Osteoblast (primary cell): ENCODE data around the gene CGGBP1. TPM values are rescaled to one million over a fixed set of nuclear protein-coding genes. Genes with fewer than 3 reads are reported as not detected.
A peak's percentile ranks its signal among the peaks of the same experiment; 100 is the strongest.

ENCODE experiments used
- DNase-seq: peaks from one replicate; pipeline ENCODE4 v3.0.0; 2011; ENCODE audit warnings: low spot score, mixed read lengths; ENCODE audit not compliant: insufficient read length; ENCODE audit errors: missing footprints
- H2AFZ ChIP-seq: 2 replicates; pipeline ENCODE4 v1.6.0; 2011; ENCODE audit warnings: mild to moderate bottlenecking, low read length
- H3K27ac ChIP-seq: 2 replicates; pipeline ENCODE4 v1.5.1; 2011; ENCODE audit warnings: mild to moderate bottlenecking, low read depth, low read length, moderate library complexity
- H3K27me3 ChIP-seq: 2 replicates; pipeline ENCODE4 v1.6.0; 2012; ENCODE audit warnings: mild to moderate bottlenecking, control low read depth, inconsistent platforms, low read length, moderate library complexity; ENCODE audit not compliant: insufficient read depth
- H3K36me3 ChIP-seq: 2 replicates; pipeline ENCODE4 v1.5.1; 2011; ENCODE audit warnings: mild to moderate bottlenecking, low read length, control low read depth, moderate library complexity; ENCODE audit not compliant: insufficient read depth
- H3K4me1 ChIP-seq: 2 replicates; pipeline ENCODE4 v1.5.1; 2011; ENCODE audit warnings: mild to moderate bottlenecking, low read length, control low read depth, moderate library complexity; ENCODE audit not compliant: insufficient read depth
- H3K4me2 ChIP-seq: 2 replicates; pipeline ENCODE4 v1.6.0; 2011; ENCODE audit warnings: mild to moderate bottlenecking, low read length; ENCODE audit not compliant: insufficient read depth
- H3K4me3 ChIP-seq: fragments of 200-600 bp; sonication (generic); 3 replicates; pipeline ENCODE4 v1.5.1; 2012; ENCODE audit warnings: mild to moderate bottlenecking, low read length, inconsistent platforms; ENCODE audit not compliant: insufficient read depth
- H3K79me2 ChIP-seq: 2 replicates; pipeline ENCODE4 v1.6.0; 2012; ENCODE audit warnings: mild to moderate bottlenecking, low read length, control low read depth, inconsistent platforms; ENCODE audit not compliant: insufficient read depth
- H3K9me3 ChIP-seq: 2 replicates; pipeline ENCODE4 v1.5.1; 2011; ENCODE audit warnings: low read depth, low read length, control low read depth
- H4K20me1 ChIP-seq: 2 replicates; pipeline ENCODE4 v1.6.0; 2012; ENCODE audit warnings: mild to moderate bottlenecking, low read length, control low read depth; ENCODE audit not compliant: insufficient read depth
- CTCF ChIP-seq: IDR thresholded peaks from 2 replicates; pipeline ENCODE4 v1.5.1; 2011; ENCODE audit warnings: mild to moderate bottlenecking, low read depth, low read length, moderate library complexity; ENCODE audit errors: extremely low read depth
- total RNA-seq: library from RNA; depleted of rRNA; stranded (reverse); fragments of >200 nt; gene quantifications from 2 replicates; pipeline ENCODE4 v1.2.3, GENCODE V29; 2012

The CGGBP1 gene
- total RNA-seq, 1 donor: 107 TPM

- no peak for TF ChIP-seq CTCF
- peak overlapping the region; percentile 80 for H2AFZ ChIP-seq
- no peaks in the 10 kb centered on the region for H3K9me3 ChIP-seq
- no peaks in the 10 kb centered on the region for H3K27me3 ChIP-seq
- no peak overlapping the region for H3K4me2 ChIP-seq
- DNase-seq: no peak
- no peaks in the 10 kb centered on the region for H3K36me3 ChIP-seq
- H3K79me2 ChIP-seq: no peaks in the 10 kb centered on the region
- no peak overlapping the region for H3K27ac ChIP-seq
- H3K4me3 ChIP-seq: no peak overlapping the region
- H4K20me1 ChIP-seq: no peaks in the 10 kb centered on the region
- peaks cover 20% of the 10 kb centered on the region for H3K4me1 ChIP-seq
Measured at GRCh38 chr3:88033079-88033478, 25.7 kb downstream of the CGGBP1 start.

GRCh38 chr3:88032245-88032644 is 26.6 kb downstream of the CGGBP1 start:
- Histone ChIP-seq H3K9me3 (no peaks in the 10 kb centered on the region), H4K20me1 (no peaks in the 10 kb centered on the region), H3K79me2 (no peaks in the 10 kb centered on the region), H2AFZ (peak overlapping the region; percentile 98), H3K4me2 (peak overlapping the region; percentile 98), H3K4me1 (peaks cover 17% of the 10 kb centered on the region), H3K27ac (peak overlapping the region; percentile 78), H3K36me3 (no peaks in the 10 kb centered on the region), H3K27me3 (no peaks in the 10 kb centered on the region), H3K4me3 (peak overlapping the region; percentile 74)
- TF ChIP-seq CTCF: no peak
- peak; percentile 43 for DNase-seq

GRCh38 chr3:88031642-88032077 is 27.1 kb downstream of the CGGBP1 start:
- Histone ChIP-seq H4K20me1 (no peaks in the 10 kb centered on the region), H2AFZ (peak overlapping the region; percentile 98), H3K4me3 (peak overlapping the region; percentile 74), H3K9me3 (no peaks in the 10 kb centered on the region), H3K4me2 (peak overlapping the region; percentile 98), H3K27ac (peak overlapping the region; percentile 78), H3K4me1 (peaks cover 17% of the 10 kb centered on the region), H3K27me3 (no peaks in the 10 kb centered on the region), H3K79me2 (no peaks in the 10 kb centered on the region), H3K36me3 (no peaks in the 10 kb centered on the region)
- peak; percentile 39 for DNase-seq
- TF ChIP-seq CTCF: no peak

GRCh38 chr3:88030210-88030609 is 28.6 kb downstream of the CGGBP1 start:
- Histone ChIP-seq H3K4me3 (peak overlapping the region; percentile 34), H3K36me3 (no peaks in the 10 kb centered on the region), H3K27ac (no peak overlapping the region), H4K20me1 (no peaks in the 10 kb centered on the region), H2AFZ (peak overlapping the region; percentile 80), H3K79me2 (no peaks in the 10 kb centered on the region), H3K4me1 (peaks cover 17% of the 10 kb centered on the region), H3K4me2 (peak overlapping the region; percentile 77), H3K27me3 (no peaks in the 10 kb centered on the region), H3K9me3 (no peaks in the 10 kb centered on the region)
- DNase-seq: no peak
- no peak for TF ChIP-seq CTCF
